ENCODE measurements around the gene KAT6B. TPM values are rescaled to one million over a fixed set of nuclear protein-coding genes. Genes with fewer than 3 reads are reported as not detected.

KAT6B gene
- total RNA-seq, 2 donors from 2014 or later: 28.0 to 97.8 TPM

- H3K27ac ChIP-seq: no peak overlapping the region
- DNase-seq (ENCODE audit: low spot score): no peak
- H3K4me3 ChIP-seq: no peak overlapping the region
- intact Hi-C loops (cut with DNase I): no loop called here
- no peaks in the 10 kb centered on the region for H3K4me1 ChIP-seq (replicated peaks)
- WGBS: 88% methylated on average over 2 of the region's 2 CpGs
- no peaks in the 10 kb centered on the region for H3K9me3 ChIP-seq
- no peaks in the 10 kb centered on the region for H3K36me3 ChIP-seq
- TF ChIP-seq POLR2A (IDR thresholded peaks at IDR 0.05): no peak
- TF ChIP-seq, protein P1, sequence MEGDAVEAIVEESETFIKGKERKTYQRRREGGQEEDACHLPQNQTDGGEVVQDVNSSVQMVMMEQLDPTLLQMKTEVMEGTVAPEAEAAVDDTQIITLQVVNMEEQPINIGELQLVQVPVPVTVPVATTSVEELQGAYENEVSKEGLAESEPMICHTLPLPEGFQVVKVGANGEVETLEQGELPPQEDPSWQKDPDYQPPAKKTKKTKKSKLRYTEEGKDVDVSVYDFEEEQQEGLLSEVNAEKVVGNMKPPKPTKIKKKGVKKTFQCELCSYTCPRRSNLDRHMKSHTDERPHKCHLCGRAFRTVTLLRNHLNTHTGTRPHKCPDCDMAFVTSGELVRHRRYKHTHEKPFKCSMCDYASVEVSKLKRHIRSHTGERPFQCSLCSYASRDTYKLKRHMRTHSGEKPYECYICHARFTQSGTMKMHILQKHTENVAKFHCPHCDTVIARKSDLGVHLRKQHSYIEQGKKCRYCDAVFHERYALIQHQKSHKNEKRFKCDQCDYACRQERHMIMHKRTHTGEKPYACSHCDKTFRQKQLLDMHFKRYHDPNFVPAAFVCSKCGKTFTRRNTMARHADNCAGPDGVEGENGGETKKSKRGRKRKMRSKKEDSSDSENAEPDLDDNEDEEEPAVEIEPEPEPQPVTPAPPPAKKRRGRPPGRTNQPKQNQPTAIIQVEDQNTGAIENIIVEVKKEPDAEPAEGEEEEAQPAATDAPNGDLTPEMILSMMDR (IDR thresholded peaks at IDR 0.05): no peak
- no peak for TF ChIP-seq POLR2AphosphoS5 (IDR thresholded peaks at IDR 0.05)
- no peaks in the 10 kb centered on the region for H3K27me3 ChIP-seq (replicated peaks; ENCODE audit: insufficient read depth)
These were observed 37.2 kb downstream of the KAT6B start for GRCh38 chr10:74863551-74863950.

- H3K4me1 ChIP-seq (replicated peaks): no peaks in the 10 kb centered on the region
- WGBS: 69% methylated on average over 3 of the region's 3 CpGs
- TF ChIP-seq POLR2AphosphoS5 (IDR thresholded peaks at IDR 0.05) (no peak), POLR2A (IDR thresholded peaks at IDR 0.05) (no peak)
- TF ChIP-seq, protein P1 (IDR thresholded peaks at IDR 0.05): no peak
- no peak overlapping the region for H3K4me3 ChIP-seq
- H3K9me3 ChIP-seq: no peaks in the 10 kb centered on the region
- H3K27me3 ChIP-seq (replicated peaks; ENCODE audit: insufficient read depth): no peaks in the 10 kb centered on the region
- intact Hi-C loops (cut with DNase I): no loop called here
- H3K27ac ChIP-seq: no peak overlapping the region
- H3K36me3 ChIP-seq: no peaks in the 10 kb centered on the region
- no peak for DNase-seq (ENCODE audit: low spot score)
These were observed 41.0 kb downstream of the KAT6B start for GRCh38 chr10:74867351-74867750.

GRCh38 chr10:74868392-74868977 is 42.1 kb downstream of the KAT6B start:
- Histone ChIP-seq H3K9me3 (no peaks in the 10 kb centered on the region), H3K27ac (no peak overlapping the region), H3K36me3 (no peaks in the 10 kb centered on the region), H3K4me1 (replicated peaks) (peaks cover 3% of the 10 kb centered on the region), H3K27me3 (replicated peaks; ENCODE audit: insufficient read depth) (no peaks in the 10 kb centered on the region), H3K4me3 (no peak overlapping the region)
- DNase-seq (ENCODE audit: low spot score): no peak
- TF ChIP-seq, protein P1 (IDR thresholded peaks at IDR 0.05): no peak
- WGBS: 63% methylated on average over 3 of the region's 3 CpGs
- intact Hi-C loops (cut with DNase I): no loop called here

DNA sequence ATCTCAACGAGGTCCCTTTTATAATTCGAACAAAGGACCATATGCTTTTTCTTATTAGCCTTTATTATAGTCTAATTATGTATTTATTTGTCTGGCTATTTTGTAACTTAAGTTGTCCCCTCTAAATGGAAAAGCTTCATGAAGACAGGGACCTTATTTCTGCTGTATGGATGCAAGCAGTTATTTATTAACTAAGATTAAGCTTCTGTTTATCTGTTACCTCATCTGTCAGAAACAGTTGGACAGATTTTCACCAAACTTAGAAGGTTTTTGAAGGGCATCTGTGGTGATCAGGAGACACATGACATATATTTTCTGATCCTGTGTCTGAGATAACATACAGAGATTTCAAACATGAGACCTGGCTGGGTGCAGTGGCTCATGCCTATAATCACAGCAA is 43.2 kb downstream of the KAT6B start:
- intact Hi-C loops (cut with DNase I): no loop called here
- no peak overlapping the region for H3K27ac ChIP-seq
- no peak for DNase-seq (ENCODE audit: low spot score)
- no peaks in the 10 kb centered on the region for H3K36me3 ChIP-seq
- H3K4me1 ChIP-seq (replicated peaks): peaks cover 3% of the 10 kb centered on the region
- H3K27me3 ChIP-seq (replicated peaks; ENCODE audit: insufficient read depth): no peaks in the 10 kb centered on the region
- H3K9me3 ChIP-seq: no peaks in the 10 kb centered on the region
- TF ChIP-seq POLR2A (IDR thresholded peaks at IDR 0.05) (no peak), POLR2AphosphoS5 (IDR thresholded peaks at IDR 0.05) (no peak)
- TF ChIP-seq, protein P1 (IDR thresholded peaks at IDR 0.05): no peak
- 89% methylated on average over 2 of the region's 2 CpGs for WGBS
- H3K4me3 ChIP-seq: no peak overlapping the region

DNA sequence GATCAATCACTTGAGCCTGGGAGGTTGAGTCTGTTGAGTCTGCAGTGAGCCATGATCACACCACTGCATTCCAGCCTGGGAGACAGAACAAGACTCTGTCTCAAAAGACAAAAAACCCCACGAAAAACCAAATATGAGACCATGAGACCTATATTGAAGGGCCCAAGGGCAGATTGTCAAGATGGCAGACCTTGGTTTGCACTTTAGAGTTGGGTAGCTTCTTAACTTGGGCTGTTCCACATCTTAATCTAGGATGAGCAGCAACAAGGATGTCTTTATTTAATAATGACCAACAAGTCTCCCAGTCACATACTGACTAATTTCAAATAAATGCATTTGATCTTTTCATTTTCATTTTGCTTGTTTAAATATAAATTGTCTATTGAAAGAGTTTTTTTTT is 43.8 kb downstream of the KAT6B start:
- Histone ChIP-seq H3K4me3 (no peak overlapping the region), H3K9me3 (no peaks in the 10 kb centered on the region), H3K27me3 (replicated peaks; ENCODE audit: insufficient read depth) (no peaks in the 10 kb centered on the region), H3K36me3 (no peaks in the 10 kb centered on the region), H3K4me1 (replicated peaks) (peaks cover 3% of the 10 kb centered on the region), H3K27ac (no peak overlapping the region)
- 95% methylated on average over 1 of the region's 1 CpG for WGBS
- intact Hi-C loops (cut with DNase I): no loop called here
- TF ChIP-seq POLR2AphosphoS5 (IDR thresholded peaks at IDR 0.05): no peak
- no peak for TF ChIP-seq POLR2A (IDR thresholded peaks at IDR 0.05)
- TF ChIP-seq, protein P1 (IDR thresholded peaks at IDR 0.05): no peak
- no peak for DNase-seq (ENCODE audit: low spot score)

Measured in prostate gland (tissue), 2 donors.